RWPE2 (cell line): ENCODE results near the gene DCAF6.

Experiments used
- ATAC-seq: fragments of 200-7000 bp; cut with Tn5 transposase; 3 replicates; pipeline ENCODE4 v1.9.1; 2021; ENCODE audit warnings: low read depth
- DNase-seq: peaks from one replicate; pipeline ENCODE4 v3.0.0-alpha.2; 2020; ENCODE audit warnings: low spot score
- H3K27ac ChIP-seq: fragments of 450-650 bp; 2 replicates; pipeline ENCODE4 v1.5.1; 2017; ENCODE audit warnings: mild to moderate bottlenecking; ENCODE audit not compliant: poor library complexity, severe bottlenecking
- H3K27me3 ChIP-seq: fragments of 250-450 bp; sonication (Bioruptor Pico); 2 replicates; pipeline ENCODE4 v1.5.1; 2021; ENCODE audit warnings: mild to moderate bottlenecking, moderate library complexity; ENCODE audit not compliant: insufficient read depth, poor library complexity, severe bottlenecking
- H3K36me3 ChIP-seq: fragments of 250-450 bp; sonication (Bioruptor Pico); 2 replicates; pipeline ENCODE4 v1.5.1; 2020; ENCODE audit warnings: low read depth, mild to moderate bottlenecking, moderate library complexity
- H3K4me1 ChIP-seq: fragments of 250-450 bp; sonication (Bioruptor Pico); 2 replicates; pipeline ENCODE4 v1.5.1; 2021; ENCODE audit warnings: mild to moderate bottlenecking, moderate library complexity; ENCODE audit not compliant: insufficient read depth, poor library complexity, severe bottlenecking
- H3K4me3 ChIP-seq: fragments of 250-450 bp; sonication (Bioruptor Pico); 2 replicates; pipeline ENCODE4 v1.5.1; 2021; ENCODE audit warnings: mild to moderate bottlenecking, moderate library complexity; ENCODE audit not compliant: severe bottlenecking
- H3K9me3 ChIP-seq: fragments of 250-450 bp; sonication (Bioruptor Pico); 2 replicates; pipeline ENCODE4 v1.5.1; 2021; ENCODE audit warnings: mild to moderate bottlenecking, moderate library complexity; ENCODE audit not compliant: severe bottlenecking
- TF ChIP-seq, protein P1 (sequence below): fragments of 450-650 bp; IDR thresholded peaks from one replicate; pipeline ENCODE4 v1.5.1; 2017; ENCODE audit warnings: mild to moderate bottlenecking, moderate library complexity; ENCODE audit not compliant: poor library complexity, severe bottlenecking

The DCAF6 gene

DNA sequence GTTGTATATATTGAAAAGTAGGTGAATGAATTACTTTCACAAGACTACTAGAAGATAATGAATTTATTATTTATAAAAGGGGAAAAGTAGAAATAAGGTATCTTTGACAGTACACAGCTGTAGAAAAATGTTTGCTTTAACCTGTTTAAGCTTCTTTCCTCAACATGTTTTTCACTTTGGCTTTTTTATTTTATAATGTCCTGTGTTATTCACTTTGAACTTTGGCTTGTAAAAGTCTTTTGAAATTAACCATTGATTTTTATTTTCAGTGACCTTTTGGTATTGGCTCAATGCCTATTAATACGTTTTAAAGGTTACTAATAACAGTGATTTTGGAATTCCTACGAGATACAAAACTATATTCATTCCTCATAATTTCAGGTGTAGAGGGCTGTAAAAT, 58.1 kb downstream of the DCAF6 start:
- ATAC-seq: no peak
- Histone ChIP-seq H3K4me3 (no peak overlapping the region), H3K27me3 (no peaks in the 10 kb centered on the region), H3K36me3 (peaks cover 68% of the 10 kb centered on the region), H3K9me3 (peaks cover 2% of the 10 kb centered on the region), H3K4me1 (no peaks in the 10 kb centered on the region), H3K27ac (no peak overlapping the region)
- no peak for DNase-seq
- TF ChIP-seq, protein P1, sequence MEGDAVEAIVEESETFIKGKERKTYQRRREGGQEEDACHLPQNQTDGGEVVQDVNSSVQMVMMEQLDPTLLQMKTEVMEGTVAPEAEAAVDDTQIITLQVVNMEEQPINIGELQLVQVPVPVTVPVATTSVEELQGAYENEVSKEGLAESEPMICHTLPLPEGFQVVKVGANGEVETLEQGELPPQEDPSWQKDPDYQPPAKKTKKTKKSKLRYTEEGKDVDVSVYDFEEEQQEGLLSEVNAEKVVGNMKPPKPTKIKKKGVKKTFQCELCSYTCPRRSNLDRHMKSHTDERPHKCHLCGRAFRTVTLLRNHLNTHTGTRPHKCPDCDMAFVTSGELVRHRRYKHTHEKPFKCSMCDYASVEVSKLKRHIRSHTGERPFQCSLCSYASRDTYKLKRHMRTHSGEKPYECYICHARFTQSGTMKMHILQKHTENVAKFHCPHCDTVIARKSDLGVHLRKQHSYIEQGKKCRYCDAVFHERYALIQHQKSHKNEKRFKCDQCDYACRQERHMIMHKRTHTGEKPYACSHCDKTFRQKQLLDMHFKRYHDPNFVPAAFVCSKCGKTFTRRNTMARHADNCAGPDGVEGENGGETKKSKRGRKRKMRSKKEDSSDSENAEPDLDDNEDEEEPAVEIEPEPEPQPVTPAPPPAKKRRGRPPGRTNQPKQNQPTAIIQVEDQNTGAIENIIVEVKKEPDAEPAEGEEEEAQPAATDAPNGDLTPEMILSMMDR: no peak

DNA sequence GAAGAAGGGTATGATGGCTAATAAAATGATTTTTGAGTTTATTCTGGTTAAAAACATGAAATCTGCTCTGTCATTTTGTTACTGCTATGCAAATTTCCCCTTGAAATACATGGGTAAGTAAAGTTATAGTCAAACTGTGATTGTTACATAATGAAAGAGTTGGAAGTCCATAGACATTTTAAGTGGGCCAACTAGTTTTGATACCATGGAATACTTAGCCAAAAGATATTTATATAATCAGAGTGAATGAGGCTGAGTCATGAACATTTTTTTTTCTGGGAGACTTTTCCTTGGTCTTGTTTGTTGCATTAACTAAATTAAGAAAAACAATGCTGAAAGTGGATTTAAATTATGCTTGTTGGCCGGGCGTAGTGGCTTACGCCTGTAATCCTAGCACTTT, 58.6 kb downstream of the DCAF6 start:
- TF ChIP-seq, protein P1: no peak
- Histone ChIP-seq H3K9me3 (peaks cover 2% of the 10 kb centered on the region), H3K36me3 (peaks cover 68% of the 10 kb centered on the region), H3K27ac (no peak overlapping the region), H3K4me3 (no peak overlapping the region), H3K4me1 (no peaks in the 10 kb centered on the region), H3K27me3 (no peaks in the 10 kb centered on the region)
- DNase-seq (no peak), ATAC-seq (no peak)

DNA sequence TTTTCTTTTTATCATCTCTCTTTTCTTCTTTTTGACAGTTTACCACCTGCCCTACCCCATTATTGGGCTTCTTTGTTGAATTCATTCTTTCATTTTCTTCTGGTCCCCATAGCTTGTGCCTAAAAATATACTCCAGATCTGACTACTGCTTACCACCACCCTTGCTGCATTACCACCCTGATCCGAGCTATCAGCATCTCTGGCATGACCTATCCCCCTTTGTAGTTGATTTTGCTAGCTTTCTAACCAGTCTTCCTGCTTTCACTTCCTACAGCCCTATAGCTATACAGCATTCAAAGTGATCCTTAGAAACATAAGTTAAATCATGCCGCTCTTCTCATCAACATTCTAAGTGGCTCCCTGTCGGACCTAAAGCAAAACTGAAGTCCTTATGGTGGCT, 59.8 kb downstream of the DCAF6 start:
- Histone ChIP-seq H3K4me1 (no peaks in the 10 kb centered on the region), H3K27ac (no peak overlapping the region), H3K4me3 (no peak overlapping the region), H3K36me3 (peaks cover 59% of the 10 kb centered on the region), H3K9me3 (no peaks in the 10 kb centered on the region), H3K27me3 (no peaks in the 10 kb centered on the region)
- ATAC-seq (no peak), DNase-seq (no peak)
- TF ChIP-seq, protein P1: no peak

DNA sequence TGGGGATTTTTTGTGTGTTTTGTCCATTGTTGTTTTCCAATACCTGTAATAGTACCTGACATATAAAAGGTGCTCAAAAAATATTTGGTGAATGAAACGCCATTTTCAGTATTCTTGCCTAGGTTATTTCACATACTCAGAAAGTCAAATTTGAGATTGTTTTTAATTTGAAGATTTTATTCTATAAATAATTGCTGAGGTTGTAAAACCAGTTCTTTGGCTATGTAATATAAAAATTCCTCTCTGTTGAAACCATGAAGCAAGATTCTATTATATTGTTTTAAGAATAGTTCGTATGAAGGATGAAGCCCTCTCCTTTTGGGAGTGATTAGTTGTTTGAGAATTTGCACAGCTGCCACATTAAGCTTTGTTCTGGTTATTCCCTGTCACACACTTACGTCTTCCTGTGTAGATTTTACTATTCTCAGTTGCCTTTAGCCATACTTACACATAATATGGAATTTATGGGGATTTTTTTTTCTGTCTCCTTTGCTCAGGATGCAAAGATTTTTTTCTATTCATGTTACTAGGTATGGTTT, 60.6 kb downstream of the DCAF6 start:
- Histone ChIP-seq H3K4me1 (no peaks in the 10 kb centered on the region), H3K27me3 (no peaks in the 10 kb centered on the region), H3K9me3 (no peaks in the 10 kb centered on the region), H3K27ac (no peak overlapping the region), H3K4me3 (no peak overlapping the region), H3K36me3 (peaks cover 58% of the 10 kb centered on the region)
- no peak for ATAC-seq
- TF ChIP-seq, protein P1: no peak
- DNase-seq: no peak

DNA sequence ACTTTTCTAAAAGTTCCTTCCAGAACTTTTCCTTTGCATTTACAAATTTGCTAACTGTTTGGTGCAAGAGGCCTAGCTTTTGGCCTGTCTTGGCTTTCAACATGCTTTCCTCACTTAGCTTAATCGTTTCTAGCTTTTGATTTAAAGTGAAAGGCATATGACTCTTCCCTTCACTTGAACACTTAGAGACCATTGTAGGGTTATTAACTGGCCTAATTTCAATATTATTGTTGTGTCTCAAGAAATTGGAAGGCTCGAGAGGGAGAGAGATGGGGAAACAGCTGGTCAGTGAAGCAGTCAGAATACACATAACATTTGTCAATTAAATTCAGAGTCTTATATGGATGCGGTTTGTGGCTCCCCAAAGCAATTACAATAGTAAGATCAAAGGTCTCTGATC, 63.4 kb downstream of the DCAF6 start:
- no peaks in the 10 kb centered on the region for H3K27me3 ChIP-seq
- H3K9me3 ChIP-seq: no peaks in the 10 kb centered on the region
- TF ChIP-seq, protein P1: no peak
- DNase-seq: no peak
- no peak for ATAC-seq
- peaks cover 58% of the 10 kb centered on the region for H3K36me3 ChIP-seq
- no peak overlapping the region for H3K4me3 ChIP-seq
- no peak overlapping the region for H3K27ac ChIP-seq
- H3K4me1 ChIP-seq: no peaks in the 10 kb centered on the region
